Cardiac fibroblast (primary cell): ENCODE measurements around the gene TSPAN9.

Experiments
- DNase-seq, 2 donors: peaks; one replicate each; pipeline versions ENCODE4 v3.0.0 to v3.0.0-alpha.2; 2010; ENCODE audit warnings: low read depth in 2 of 2
- H3K4me3 ChIP-seq, 2 donors: replicated peaks in 1 of 2; 1 replicate in 1 of 2; 2 replicates in 1 of 2; pipeline ENCODE4 v1.5.1; 2011; ENCODE audit warnings: low read depth in 2 of 2, low read length in 2 of 2, mild to moderate bottlenecking in 2 of 2, moderate library complexity in 1 of 2
- CTCF ChIP-seq: IDR thresholded peaks from one replicate; pipeline ENCODE4 v1.5.1; 2011; ENCODE audit warnings: low read depth, mild to moderate bottlenecking, low read length, inconsistent platforms

Gene TSPAN9

GRCh38 chr12:3307389-3307788 is 230.2 kb downstream of the TSPAN9 start:
- no peak for TF ChIP-seq CTCF
- no peak overlapping the region for H3K4me3 ChIP-seq
- DNase-seq = no peak

GRCh38 chr12:3308063-3308462 is 230.9 kb downstream of the TSPAN9 start:
- DNase-seq = no peak
- TF ChIP-seq CTCF = no peak
- no peak overlapping the region for H3K4me3 ChIP-seq

- no peak for DNase-seq
- TF ChIP-seq CTCF = no peak
- no peak overlapping the region for H3K4me3 ChIP-seq
Measured at GRCh38 chr12:3308609-3309008, 231.4 kb downstream of the TSPAN9 start.

GRCh38 chr12:3309805-3310204 is 232.6 kb downstream of the TSPAN9 start:
- no peak overlapping the region for H3K4me3 ChIP-seq
- no peak for DNase-seq
- no peak for TF ChIP-seq CTCF

GRCh38 chr12:3310271-3311026 is 233.3 kb downstream of the TSPAN9 start:
- TF ChIP-seq CTCF = no peak
- H3K4me3 ChIP-seq = no peak overlapping the region
- DNase-seq = no peak

- no peak for TF ChIP-seq CTCF
- no peak overlapping the region for H3K4me3 ChIP-seq
- DNase-seq = no peak
Measured at GRCh38 chr12:3311027-3311402, 233.8 kb downstream of the TSPAN9 start.
